Measurements from ENCODE around the gene CAMTA1.

Gene CAMTA1

GRCh38 chr1:7436056-7437005, 651.1 kb downstream of the CAMTA1 start:
- no peak overlapping the region for H3K4me3 ChIP-seq (ENCODE audit: low read depth, low read length)
- H3K9ac ChIP-seq (ENCODE audit: low read length), result no peak overlapping the region
- no peaks in the 10 kb centered on the region for H3K27me3 ChIP-seq (ENCODE audit: control insufficient read depth, insufficient read depth, low read length)
- H3K4me1 ChIP-seq (ENCODE audit: control insufficient read depth, insufficient read depth, low read length), result no peaks in the 10 kb centered on the region
- H3K9me3 ChIP-seq (ENCODE audit: control insufficient read depth, insufficient read depth, low read depth, low read length), result peaks cover 16% of the 10 kb centered on the region
- H3K36me3 ChIP-seq (ENCODE audit: control insufficient read depth, insufficient read depth, low read length), result no peaks in the 10 kb centered on the region
- no peak overlapping the region for H3K27ac ChIP-seq (ENCODE audit: low read depth, low read length)

- no peak overlapping the region for H3K27ac ChIP-seq (ENCODE audit: low read depth, low read length)
- no peak overlapping the region for H3K4me3 ChIP-seq (ENCODE audit: low read depth, low read length)
- peaks cover 16% of the 10 kb centered on the region for H3K9me3 ChIP-seq (ENCODE audit: control insufficient read depth, insufficient read depth, low read depth, low read length)
- no peak overlapping the region for H3K9ac ChIP-seq (ENCODE audit: low read length)
- no peaks in the 10 kb centered on the region for H3K27me3 ChIP-seq (ENCODE audit: control insufficient read depth, insufficient read depth, low read length)
- H3K36me3 ChIP-seq (ENCODE audit: control insufficient read depth, insufficient read depth, low read length), result no peaks in the 10 kb centered on the region
- H3K4me1 ChIP-seq (ENCODE audit: control insufficient read depth, insufficient read depth, low read length), result no peaks in the 10 kb centered on the region
Observed at GRCh38 chr1:7437036-7437435, 651.8 kb downstream of the CAMTA1 start.

GRCh38 chr1:7437608-7438395, 652.5 kb downstream of the CAMTA1 start:
- H3K36me3 ChIP-seq (ENCODE audit: control insufficient read depth, insufficient read depth, low read length), result no peaks in the 10 kb centered on the region
- H3K27ac ChIP-seq (ENCODE audit: low read depth, low read length), result no peak overlapping the region
- H3K4me1 ChIP-seq (ENCODE audit: control insufficient read depth, insufficient read depth, low read length), result no peaks in the 10 kb centered on the region
- no peaks in the 10 kb centered on the region for H3K27me3 ChIP-seq (ENCODE audit: control insufficient read depth, insufficient read depth, low read length)
- no peak overlapping the region for H3K4me3 ChIP-seq (ENCODE audit: low read depth, low read length)
- no peak overlapping the region for H3K9ac ChIP-seq (ENCODE audit: low read length)
- peaks cover 16% of the 10 kb centered on the region for H3K9me3 ChIP-seq (ENCODE audit: control insufficient read depth, insufficient read depth, low read depth, low read length)

- Histone ChIP-seq H3K9ac (ENCODE audit: low read length) (no peak overlapping the region), H3K9me3 (ENCODE audit: control insufficient read depth, insufficient read depth, low read depth, low read length) (peaks cover 12% of the 10 kb centered on the region), H3K4me3 (ENCODE audit: low read depth, low read length) (no peak overlapping the region), H3K4me1 (ENCODE audit: control insufficient read depth, insufficient read depth, low read length) (no peaks in the 10 kb centered on the region), H3K27me3 (ENCODE audit: control insufficient read depth, insufficient read depth, low read length) (no peaks in the 10 kb centered on the region), H3K27ac (ENCODE audit: low read depth, low read length) (no peak overlapping the region), H3K36me3 (ENCODE audit: control insufficient read depth, insufficient read depth, low read length) (no peaks in the 10 kb centered on the region)
Observed at GRCh38 chr1:7438396-7438785, 653.1 kb downstream of the CAMTA1 start.

- no peaks in the 10 kb centered on the region for H3K36me3 ChIP-seq (ENCODE audit: control insufficient read depth, insufficient read depth, low read length)
- H3K9ac ChIP-seq (ENCODE audit: low read length), result no peak overlapping the region
- no peak overlapping the region for H3K27ac ChIP-seq (ENCODE audit: low read depth, low read length)
- no peak overlapping the region for H3K4me3 ChIP-seq (ENCODE audit: low read depth, low read length)
- peaks cover 5% of the 10 kb centered on the region for H3K9me3 ChIP-seq (ENCODE audit: control insufficient read depth, insufficient read depth, low read depth, low read length)
- no peaks in the 10 kb centered on the region for H3K4me1 ChIP-seq (ENCODE audit: control insufficient read depth, insufficient read depth, low read length)
- H3K27me3 ChIP-seq (ENCODE audit: control insufficient read depth, insufficient read depth, low read length), result no peaks in the 10 kb centered on the region
Observed at GRCh38 chr1:7438921-7439655, 653.8 kb downstream of the CAMTA1 start.

- Histone ChIP-seq H3K36me3 (ENCODE audit: control insufficient read depth, insufficient read depth, low read length) (no peaks in the 10 kb centered on the region), H3K9me3 (ENCODE audit: control insufficient read depth, insufficient read depth, low read depth, low read length) (no peaks in the 10 kb centered on the region), H3K27ac (ENCODE audit: low read depth, low read length) (no peak overlapping the region), H3K27me3 (ENCODE audit: control insufficient read depth, insufficient read depth, low read length) (no peaks in the 10 kb centered on the region), H3K4me1 (ENCODE audit: control insufficient read depth, insufficient read depth, low read length) (no peaks in the 10 kb centered on the region), H3K9ac (ENCODE audit: low read length) (peak overlapping the region; percentile 4), H3K4me3 (ENCODE audit: low read depth, low read length) (no peak overlapping the region)
Observed at GRCh38 chr1:7440154-7440553, 654.9 kb downstream of the CAMTA1 start.

GRCh38 chr1:7441143-7441841, 656.0 kb downstream of the CAMTA1 start:
- Histone ChIP-seq H3K9ac (ENCODE audit: low read length) (no peak overlapping the region), H3K9me3 (ENCODE audit: control insufficient read depth, insufficient read depth, low read depth, low read length) (no peaks in the 10 kb centered on the region), H3K36me3 (ENCODE audit: control insufficient read depth, insufficient read depth, low read length) (no peaks in the 10 kb centered on the region), H3K27ac (ENCODE audit: low read depth, low read length) (no peak overlapping the region), H3K4me1 (ENCODE audit: control insufficient read depth, insufficient read depth, low read length) (no peaks in the 10 kb centered on the region), H3K27me3 (ENCODE audit: control insufficient read depth, insufficient read depth, low read length) (no peaks in the 10 kb centered on the region), H3K4me3 (ENCODE audit: low read depth, low read length) (no peak overlapping the region)

- no peaks in the 10 kb centered on the region for H3K9me3 ChIP-seq (ENCODE audit: control insufficient read depth, insufficient read depth, low read depth, low read length)
- no peaks in the 10 kb centered on the region for H3K36me3 ChIP-seq (ENCODE audit: control insufficient read depth, insufficient read depth, low read length)
- H3K4me3 ChIP-seq (ENCODE audit: low read depth, low read length), result no peak overlapping the region
- H3K27me3 ChIP-seq (ENCODE audit: control insufficient read depth, insufficient read depth, low read length), result no peaks in the 10 kb centered on the region
- no peak overlapping the region for H3K27ac ChIP-seq (ENCODE audit: low read depth, low read length)
- no peak overlapping the region for H3K9ac ChIP-seq (ENCODE audit: low read length)
- no peaks in the 10 kb centered on the region for H3K4me1 ChIP-seq (ENCODE audit: control insufficient read depth, insufficient read depth, low read length)
Observed at GRCh38 chr1:7442036-7442435, 656.8 kb downstream of the CAMTA1 start.

GRCh38 chr1:7442918-7443317, 657.7 kb downstream of the CAMTA1 start:
- Histone ChIP-seq H3K9ac (ENCODE audit: low read length) (no peak overlapping the region), H3K27me3 (ENCODE audit: control insufficient read depth, insufficient read depth, low read length) (no peaks in the 10 kb centered on the region), H3K36me3 (ENCODE audit: control insufficient read depth, insufficient read depth, low read length) (no peaks in the 10 kb centered on the region), H3K9me3 (ENCODE audit: control insufficient read depth, insufficient read depth, low read depth, low read length) (no peaks in the 10 kb centered on the region), H3K4me3 (ENCODE audit: low read depth, low read length) (no peak overlapping the region), H3K4me1 (ENCODE audit: control insufficient read depth, insufficient read depth, low read length) (no peaks in the 10 kb centered on the region), H3K27ac (ENCODE audit: low read depth, low read length) (no peak overlapping the region)

GRCh38 chr1:7444363-7444762, 659.1 kb downstream of the CAMTA1 start:
- no peak overlapping the region for H3K4me3 ChIP-seq (ENCODE audit: low read depth, low read length)
- H3K9ac ChIP-seq (ENCODE audit: low read length), result no peak overlapping the region
- H3K27me3 ChIP-seq (ENCODE audit: control insufficient read depth, insufficient read depth, low read length), result no peaks in the 10 kb centered on the region
- no peaks in the 10 kb centered on the region for H3K4me1 ChIP-seq (ENCODE audit: control insufficient read depth, insufficient read depth, low read length)
- H3K27ac ChIP-seq (ENCODE audit: low read depth, low read length), result no peak overlapping the region
- H3K36me3 ChIP-seq (ENCODE audit: control insufficient read depth, insufficient read depth, low read length), result no peaks in the 10 kb centered on the region
- H3K9me3 ChIP-seq (ENCODE audit: control insufficient read depth, insufficient read depth, low read depth, low read length), result no peaks in the 10 kb centered on the region
